ENCODE results near the gene RGPD5.
"Not testable (repeated sequence)": the region's sequence is repeated elsewhere in the genome, so short reads cannot be mapped to it uniquely, and the experiment has no call there.

GRCh38 chr2:109893736-109894135, 99.6 kb downstream of the RGPD5 start:
- TF ChIP-seq HOXA7 (CRISPR knock-in tag; IDR thresholded peaks at IDR 0.05); MYC (IDR thresholded peaks at IDR 0.05; ENCODE audit: borderline replicate concordance, low read length); REST (IDR thresholded peaks at IDR 0.05); CTCF (IDR thresholded peaks at IDR 0.05); MAX (IDR thresholded peaks at IDR 0.05); BHLHE40 (IDR thresholded peaks at IDR 0.05; ENCODE audit: low read depth, low read length); KDM1A (IDR thresholded peaks at IDR 0.05; ENCODE audit: low read depth); ATOH8 (CRISPR knock-in tag; IDR thresholded peaks at IDR 0.05; ENCODE audit: low read depth); CEBPB (IDR thresholded peaks at IDR 0.05); RAD21 (conservative IDR thresholded peaks at IDR 0.05 in 1 of 2, IDR thresholded peaks at IDR 0.05 in 1 of 2); RNF2 (IDR thresholded peaks at IDR 0.05; ENCODE audit: borderline replicate concordance, low read depth); MAFK (IDR thresholded peaks at IDR 0.05; ENCODE audit: partially characterized antibody); EHMT2 (IDR thresholded peaks at IDR 0.05; ENCODE audit: low read depth): not testable (repeated sequence)
